HEK293 (cell line): Measurements from ENCODE around the gene CEACAM19.
"Not testable (repeated sequence)": the region's sequence is repeated elsewhere in the genome, so short reads cannot be mapped to it uniquely, and the experiment has no call there.

ENCODE experiments used
- CTCF ChIP-seq: fragments of 450-650 bp; formaldehyde crosslinking; IDR thresholded peaks from 2 replicates; pipeline ENCODE4 v1.5.1; 2016; ENCODE audit warnings: missing biosample characterization, missing genetic modification characterization
- PRDM10 ChIP-seq: fragments of 450-650 bp; formaldehyde crosslinking; IDR thresholded peaks from 2 replicates; pipeline ENCODE4 v1.5.1; 2016; ENCODE audit warnings: missing biosample characterization, missing genetic modification characterization
- ZIC2 ChIP-seq: fragments of 450-650 bp; formaldehyde crosslinking; IDR thresholded peaks from 2 replicates; pipeline ENCODE4 v1.5.1; 2016; ENCODE audit warnings: missing biosample characterization, missing genetic modification characterization
- ZNF138 ChIP-seq: fragments of 450-650 bp; formaldehyde crosslinking; IDR thresholded peaks from 2 replicates; pipeline ENCODE4 v1.5.1; 2016; ENCODE audit warnings: missing biosample characterization, missing genetic modification characterization, borderline replicate concordance
- ZNF274 ChIP-seq, 2 experiments: fragments of 200-500 bp in 1 of 2; fragments of 450-650 bp in 1 of 2; sonication (Bioruptor generic) in 1 of 2; formaldehyde crosslinking in 1 of 2; IDR thresholded peaks; 2 replicates each; pipeline versions ENCODE4 v1.5.1 to v1.6.1; 2014 to 2016; ENCODE audit warnings: borderline replicate concordance in 1 of 2, inconsistent platforms in 1 of 2, low read length in 1 of 2, missing biosample characterization in 1 of 2, missing genetic modification characterization in 1 of 2

- not testable (repeated sequence) for TF ChIP-seq PRDM10 (tag by site-specific recombination); ZNF138 (tag by site-specific recombination); ZIC2 (tag by site-specific recombination); CTCF (tag by site-specific recombination); ZNF274 (IDR thresholded peaks at IDR 0.05; ENCODE audit: low read length); ZNF274 (tag by site-specific recombination; IDR thresholded peaks at IDR 0.05; ENCODE audit: borderline replicate concordance)
Measured at GRCh38 chr19:44720396-44720795, 49.1 kb downstream of the CEACAM19 start.
